ENCODE measurements around the gene MYO5C.

DNA sequence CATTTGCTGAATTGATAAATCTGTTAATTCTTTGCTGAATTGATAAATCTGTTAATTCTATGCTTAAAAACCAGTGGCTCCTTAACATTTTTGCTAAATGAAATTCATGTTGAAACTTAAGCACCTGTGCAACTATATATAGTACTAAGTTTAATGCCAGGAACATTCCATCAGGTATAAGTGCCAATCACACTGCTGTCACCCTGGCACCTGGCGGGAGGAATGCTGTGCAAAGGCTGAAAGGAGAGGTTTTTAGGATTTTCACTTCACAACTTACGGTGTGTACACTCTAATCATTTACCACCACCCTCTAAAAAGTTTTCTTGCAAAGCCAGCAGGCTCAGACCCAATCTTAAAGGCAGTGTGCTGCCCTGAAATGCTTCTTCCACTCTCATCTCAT is 33.5 kb upstream of the MYO5C start:
- TF ChIP-seq, protein P1, sequence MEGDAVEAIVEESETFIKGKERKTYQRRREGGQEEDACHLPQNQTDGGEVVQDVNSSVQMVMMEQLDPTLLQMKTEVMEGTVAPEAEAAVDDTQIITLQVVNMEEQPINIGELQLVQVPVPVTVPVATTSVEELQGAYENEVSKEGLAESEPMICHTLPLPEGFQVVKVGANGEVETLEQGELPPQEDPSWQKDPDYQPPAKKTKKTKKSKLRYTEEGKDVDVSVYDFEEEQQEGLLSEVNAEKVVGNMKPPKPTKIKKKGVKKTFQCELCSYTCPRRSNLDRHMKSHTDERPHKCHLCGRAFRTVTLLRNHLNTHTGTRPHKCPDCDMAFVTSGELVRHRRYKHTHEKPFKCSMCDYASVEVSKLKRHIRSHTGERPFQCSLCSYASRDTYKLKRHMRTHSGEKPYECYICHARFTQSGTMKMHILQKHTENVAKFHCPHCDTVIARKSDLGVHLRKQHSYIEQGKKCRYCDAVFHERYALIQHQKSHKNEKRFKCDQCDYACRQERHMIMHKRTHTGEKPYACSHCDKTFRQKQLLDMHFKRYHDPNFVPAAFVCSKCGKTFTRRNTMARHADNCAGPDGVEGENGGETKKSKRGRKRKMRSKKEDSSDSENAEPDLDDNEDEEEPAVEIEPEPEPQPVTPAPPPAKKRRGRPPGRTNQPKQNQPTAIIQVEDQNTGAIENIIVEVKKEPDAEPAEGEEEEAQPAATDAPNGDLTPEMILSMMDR (IDR thresholded peaks at IDR 0.05 in 8 of 11, conservative IDR thresholded peaks at IDR 0.05 in 3 of 11), result no peak
- TF ChIP-seq POLR2A (IDR thresholded peaks at IDR 0.05), result no peak
- TF ChIP-seq POLR2AphosphoS5 (IDR thresholded peaks at IDR 0.05), result no peak
